Fibroblast of pulmonary artery (primary cell): Measurements from ENCODE around the gene TP53AIP1.
"Not testable (repeated sequence)": the region's sequence is repeated elsewhere in the genome, so short reads cannot be mapped to it uniquely, and the experiment has no call there.

Experiments used
- DNase-seq: peaks from one replicate; pipeline ENCODE4 v3.0.0-alpha.2; 2010; ENCODE audit warnings: low read depth
- H3K4me3 ChIP-seq: replicated peaks from 2 replicates; pipeline ENCODE4 v1.5.1; 2011; ENCODE audit warnings: low read depth, mild to moderate bottlenecking, control low read depth, low read length, moderate library complexity
- TF ChIP-seq, protein P1 (sequence below): IDR thresholded peaks from 2 replicates; pipeline ENCODE4 v1.5.1; 2011; ENCODE audit warnings: mild to moderate bottlenecking, control low read depth, low read length, inconsistent platforms; ENCODE audit errors: missing control alignments

The TP53AIP1 gene

DNA sequence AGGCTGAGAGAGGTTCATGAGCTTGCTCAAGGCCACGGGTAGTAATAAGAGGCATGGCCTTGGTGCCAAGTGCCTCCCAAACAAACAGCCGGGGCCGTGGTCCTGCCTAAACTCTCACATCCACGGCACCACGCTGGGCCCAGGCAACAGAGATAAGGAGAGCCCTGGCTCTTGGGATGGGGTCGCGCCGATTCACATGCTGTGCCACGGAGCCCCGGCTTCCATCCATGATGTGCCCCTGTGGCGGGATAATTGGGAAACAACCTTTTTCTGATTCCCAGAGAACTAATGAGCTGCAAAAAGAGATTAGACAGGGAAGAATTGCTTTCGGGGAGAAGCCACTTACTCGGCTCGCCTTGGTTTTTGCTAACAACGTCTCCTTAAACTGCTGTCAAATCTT lies 22.0 kb downstream of the TP53AIP1 start:
- TF ChIP-seq, protein P1, sequence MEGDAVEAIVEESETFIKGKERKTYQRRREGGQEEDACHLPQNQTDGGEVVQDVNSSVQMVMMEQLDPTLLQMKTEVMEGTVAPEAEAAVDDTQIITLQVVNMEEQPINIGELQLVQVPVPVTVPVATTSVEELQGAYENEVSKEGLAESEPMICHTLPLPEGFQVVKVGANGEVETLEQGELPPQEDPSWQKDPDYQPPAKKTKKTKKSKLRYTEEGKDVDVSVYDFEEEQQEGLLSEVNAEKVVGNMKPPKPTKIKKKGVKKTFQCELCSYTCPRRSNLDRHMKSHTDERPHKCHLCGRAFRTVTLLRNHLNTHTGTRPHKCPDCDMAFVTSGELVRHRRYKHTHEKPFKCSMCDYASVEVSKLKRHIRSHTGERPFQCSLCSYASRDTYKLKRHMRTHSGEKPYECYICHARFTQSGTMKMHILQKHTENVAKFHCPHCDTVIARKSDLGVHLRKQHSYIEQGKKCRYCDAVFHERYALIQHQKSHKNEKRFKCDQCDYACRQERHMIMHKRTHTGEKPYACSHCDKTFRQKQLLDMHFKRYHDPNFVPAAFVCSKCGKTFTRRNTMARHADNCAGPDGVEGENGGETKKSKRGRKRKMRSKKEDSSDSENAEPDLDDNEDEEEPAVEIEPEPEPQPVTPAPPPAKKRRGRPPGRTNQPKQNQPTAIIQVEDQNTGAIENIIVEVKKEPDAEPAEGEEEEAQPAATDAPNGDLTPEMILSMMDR, result no peak
- H3K4me3 ChIP-seq, result no peak overlapping the region
- DNase-seq, result no peak

DNA sequence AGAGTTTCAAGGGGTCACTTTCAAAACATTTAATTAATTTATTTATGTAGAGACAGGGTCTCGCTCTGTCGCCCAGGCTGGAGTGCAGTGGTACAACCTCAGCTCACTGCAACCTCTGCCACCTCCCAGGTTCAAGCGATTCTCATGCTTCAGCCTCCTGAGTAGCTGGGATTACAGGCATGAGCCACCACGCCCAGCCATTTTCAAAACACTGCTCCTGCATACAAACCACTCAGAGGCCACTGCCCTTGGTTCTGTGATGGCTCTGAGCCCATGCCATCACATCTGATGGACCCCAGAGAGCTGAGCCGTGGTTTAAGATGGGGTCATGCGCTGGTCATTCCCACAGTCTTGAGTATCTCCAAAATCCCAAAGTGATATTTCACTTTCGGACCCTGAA lies 23.0 kb downstream of the TP53AIP1 start:
- not testable (repeated sequence) for H3K4me3 ChIP-seq, DNase-seq

DNA sequence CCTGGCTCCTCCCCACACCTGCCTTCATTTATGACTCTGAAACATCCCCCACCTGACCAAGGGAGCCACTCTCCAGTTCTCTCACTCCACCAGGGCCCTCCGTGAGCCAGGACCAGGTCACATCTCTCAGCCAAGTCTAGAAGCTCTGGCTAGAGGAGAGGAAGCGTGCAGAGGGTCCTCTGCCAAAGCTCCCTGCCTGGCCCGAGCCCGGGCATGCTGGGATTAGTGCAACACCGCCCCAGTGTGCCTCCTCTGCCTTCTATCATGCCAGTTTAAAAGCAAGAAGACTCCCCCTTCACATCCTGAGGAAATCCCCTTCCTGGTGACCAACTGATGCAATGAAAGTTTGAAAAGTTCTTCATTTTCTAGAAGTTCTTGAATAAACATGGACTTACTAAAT lies 23.5 kb downstream of the TP53AIP1 start:
- no peak for DNase-seq
- H3K4me3 ChIP-seq, result no peak overlapping the region
- TF ChIP-seq, protein P1, result no peak

DNA sequence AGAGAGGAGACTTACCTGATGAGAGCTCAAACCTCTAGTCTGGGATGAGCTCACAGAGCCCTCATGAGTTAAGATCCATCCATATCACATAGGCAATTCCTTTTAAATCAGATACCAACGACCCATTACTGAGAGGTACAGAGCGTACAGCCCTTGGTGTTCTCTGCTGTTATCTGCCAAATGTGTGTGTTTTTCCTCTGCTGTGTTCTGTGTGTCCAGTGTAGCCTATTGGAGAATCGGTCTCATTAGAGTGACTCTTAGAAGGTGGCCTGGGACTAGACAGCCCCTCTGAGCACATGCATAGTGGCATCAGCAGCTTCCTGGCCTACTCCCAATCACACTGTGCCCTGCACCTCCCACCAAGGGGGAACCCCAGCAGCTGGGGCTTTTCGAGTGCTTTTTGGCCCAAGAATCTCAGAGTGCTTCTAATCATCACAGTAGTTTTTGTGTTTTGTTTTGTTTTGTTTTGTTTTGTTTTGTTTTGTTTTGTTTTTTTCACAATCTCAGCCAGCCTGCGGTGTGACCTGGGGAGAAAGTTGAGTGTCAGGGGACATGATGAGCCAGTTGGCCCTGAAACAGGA lies 25.4 kb downstream of the TP53AIP1 start:
- no peak overlapping the region for H3K4me3 ChIP-seq
- DNase-seq, result no peak
- TF ChIP-seq, protein P1, result no peak

DNA sequence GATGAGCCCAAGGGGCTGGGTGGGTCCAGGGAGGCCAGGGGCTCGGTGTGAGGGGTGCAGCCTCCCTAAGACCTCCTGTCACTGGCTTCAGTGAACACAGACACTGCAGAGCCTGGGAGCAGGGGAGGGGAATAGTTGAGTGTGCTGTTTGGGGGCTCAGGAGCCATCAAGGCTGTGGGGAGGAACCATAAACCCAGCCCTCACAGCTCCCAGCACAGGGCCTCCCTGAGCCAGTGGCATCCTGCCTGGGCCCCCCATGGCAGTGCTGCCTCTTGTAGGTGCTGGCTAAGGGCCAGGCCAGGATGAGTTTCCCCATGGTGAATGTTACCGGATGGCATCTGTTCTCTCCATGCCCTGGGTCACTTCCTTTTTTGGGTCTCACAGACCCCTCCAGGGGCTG lies 26.0 kb downstream of the TP53AIP1 start:
- TF ChIP-seq, protein P1, result no peak
- no peak for DNase-seq
- no peak overlapping the region for H3K4me3 ChIP-seq

DNA sequence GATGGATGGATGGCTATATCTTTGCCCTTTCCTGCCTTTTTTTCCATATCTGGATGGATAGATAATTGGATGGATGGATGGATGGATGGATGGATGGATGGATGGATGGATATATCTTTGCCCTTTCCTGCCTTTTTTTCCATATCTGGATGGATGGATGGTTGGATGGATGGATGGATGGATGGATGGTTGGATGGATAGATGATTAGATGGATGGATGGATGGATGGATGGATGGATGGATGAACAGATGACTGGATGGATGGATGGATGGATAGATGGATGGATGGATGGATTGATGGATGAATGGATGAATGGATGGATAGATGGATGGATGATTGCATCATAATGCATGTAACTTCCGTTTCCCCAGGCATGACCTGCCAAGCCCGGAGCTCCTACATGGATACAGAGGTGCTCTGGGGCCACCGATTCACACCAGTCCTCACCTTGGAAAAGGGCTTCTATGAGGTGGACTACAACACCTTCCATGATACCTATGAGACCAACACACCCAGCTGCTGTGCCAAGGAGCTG lies 26.6 kb downstream of the TP53AIP1 start:
- no peak for DNase-seq
- TF ChIP-seq, protein P1, result no peak
- H3K4me3 ChIP-seq, result no peak overlapping the region

DNA sequence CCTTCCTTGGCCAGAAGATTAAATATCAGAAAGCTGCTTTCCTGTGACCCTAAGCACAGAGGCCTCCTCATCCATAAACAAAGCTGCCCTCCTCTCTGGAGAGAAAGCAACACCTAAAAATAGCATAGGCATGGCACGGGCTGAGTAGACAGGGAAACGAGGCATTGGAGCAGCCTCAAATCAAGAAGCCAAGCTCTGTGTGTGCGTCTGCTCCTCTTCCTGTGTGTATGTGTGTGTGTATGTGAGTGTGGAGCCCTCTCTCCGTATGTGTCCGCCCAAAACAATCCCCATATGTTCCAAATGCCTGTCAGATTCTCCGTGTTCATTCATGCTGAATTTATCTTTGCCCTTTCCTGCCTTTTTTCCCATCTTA lies 27.5 kb downstream of the TP53AIP1 start:
- TF ChIP-seq, protein P1, result no peak
- no peak overlapping the region for H3K4me3 ChIP-seq
- no peak for DNase-seq
